GM18873 (cell line): Measurements from ENCODE around the gene MAPK1.
"Not testable (repeated sequence)": the region's sequence is repeated elsewhere in the genome, so short reads cannot be mapped to it uniquely, and the experiment has no call there.

ENCODE experiments used
- ATAC-seq: cut with Tn5 transposase; IDR thresholded peaks from one replicate; pipeline ENCODE4 v1.9.1; 2021; ENCODE audit warnings: mild to moderate bottlenecking, moderate library complexity, moderate number of reproducible peaks; ENCODE audit not compliant: unreplicated experiment, low FRiP score

The MAPK1 gene

DNA sequence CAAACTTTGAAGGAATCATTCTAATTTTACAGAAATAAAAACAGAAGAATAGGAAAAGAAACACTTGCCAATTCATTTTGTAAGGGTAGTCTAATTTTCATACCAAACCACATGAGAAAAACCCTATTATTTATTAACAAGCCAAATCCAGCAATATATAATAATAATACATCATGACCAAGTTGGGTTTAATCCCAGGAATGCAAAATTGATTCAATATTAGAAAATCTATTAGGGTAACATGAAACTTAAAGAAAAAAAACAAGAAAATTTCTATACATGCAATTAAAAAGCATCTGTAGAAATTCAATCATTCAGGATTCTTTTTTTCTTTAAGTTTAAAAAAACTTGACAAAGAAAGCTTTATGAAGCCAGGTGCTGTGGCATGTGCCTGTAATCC, 16.8 kb downstream of the MAPK1 start:
- ATAC-seq, result no peak

- ATAC-seq, result no peak
These were observed 18.0 kb downstream of the MAPK1 start for GRCh38 chr22:21849489-21849888.

DNA sequence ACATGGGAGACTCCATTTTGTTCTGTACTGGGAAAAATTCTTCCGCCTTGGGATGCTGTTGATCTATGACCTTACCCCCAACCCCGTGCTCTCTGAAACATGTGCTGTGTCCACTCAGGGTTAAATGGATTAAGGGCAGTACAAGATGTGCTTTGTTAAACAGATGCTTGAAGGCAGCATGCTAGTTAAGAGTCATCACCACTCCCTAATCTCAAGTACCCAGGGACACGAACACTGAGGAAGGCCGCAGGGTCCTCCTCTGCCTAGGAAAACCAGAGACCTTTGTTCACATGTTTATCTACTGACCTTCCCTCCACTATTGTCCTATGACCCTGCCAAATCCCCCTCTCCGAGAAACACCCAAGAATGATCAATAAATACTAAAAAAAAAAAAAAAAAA, 19.4 kb downstream of the MAPK1 start:
- not testable (repeated sequence) for ATAC-seq

- no peak for ATAC-seq
These were observed 21.6 kb downstream of the MAPK1 start for GRCh38 chr22:21845558-21846453.

- ATAC-seq, result no peak
These were observed 24.5 kb downstream of the MAPK1 start for GRCh38 chr22:21842946-21843345.

DNA sequence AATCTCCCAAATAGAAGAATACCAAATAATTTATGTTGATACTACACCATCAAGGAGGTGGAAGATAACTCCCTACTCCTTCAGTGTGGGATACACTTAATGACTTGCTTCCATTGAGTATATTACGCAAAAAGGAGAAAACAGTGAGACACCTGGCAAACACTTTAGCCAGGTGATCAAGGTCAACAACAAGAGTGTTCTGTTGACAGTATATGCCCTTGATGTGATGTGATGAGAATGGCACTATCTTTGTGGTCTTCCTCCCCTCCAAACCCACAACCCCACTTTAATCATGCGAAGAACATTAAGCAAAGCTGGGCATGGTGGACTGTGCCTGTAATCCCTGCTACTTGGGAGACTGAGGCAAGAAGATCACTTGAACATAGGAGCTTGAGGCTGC, 26.0 kb downstream of the MAPK1 start:
- ATAC-seq, result no peak

GRCh38 chr22:21840236-21840823, 27.1 kb downstream of the MAPK1 start:
- no peak for ATAC-seq

DNA sequence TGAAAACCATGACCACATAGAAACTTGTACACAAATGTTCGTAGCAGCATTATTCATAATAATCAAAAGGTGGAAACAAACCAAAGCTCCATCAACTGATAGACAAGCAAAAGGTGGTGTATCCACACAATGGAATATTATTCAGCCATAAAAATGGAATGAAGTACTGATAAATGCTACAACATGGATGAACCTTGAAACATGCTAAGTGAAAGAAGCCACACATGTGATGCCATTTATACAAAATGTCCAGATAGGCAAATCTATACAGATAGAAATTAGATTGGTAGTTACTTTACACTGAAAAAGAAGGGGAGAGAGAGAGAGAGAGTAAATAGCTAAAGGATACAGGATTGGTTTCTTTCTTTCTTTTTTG, 27.7 kb downstream of the MAPK1 start:
- ATAC-seq, result no peak

GRCh38 chr22:21839104-21839764, 28.2 kb downstream of the MAPK1 start:
- not testable (repeated sequence) for ATAC-seq

DNA sequence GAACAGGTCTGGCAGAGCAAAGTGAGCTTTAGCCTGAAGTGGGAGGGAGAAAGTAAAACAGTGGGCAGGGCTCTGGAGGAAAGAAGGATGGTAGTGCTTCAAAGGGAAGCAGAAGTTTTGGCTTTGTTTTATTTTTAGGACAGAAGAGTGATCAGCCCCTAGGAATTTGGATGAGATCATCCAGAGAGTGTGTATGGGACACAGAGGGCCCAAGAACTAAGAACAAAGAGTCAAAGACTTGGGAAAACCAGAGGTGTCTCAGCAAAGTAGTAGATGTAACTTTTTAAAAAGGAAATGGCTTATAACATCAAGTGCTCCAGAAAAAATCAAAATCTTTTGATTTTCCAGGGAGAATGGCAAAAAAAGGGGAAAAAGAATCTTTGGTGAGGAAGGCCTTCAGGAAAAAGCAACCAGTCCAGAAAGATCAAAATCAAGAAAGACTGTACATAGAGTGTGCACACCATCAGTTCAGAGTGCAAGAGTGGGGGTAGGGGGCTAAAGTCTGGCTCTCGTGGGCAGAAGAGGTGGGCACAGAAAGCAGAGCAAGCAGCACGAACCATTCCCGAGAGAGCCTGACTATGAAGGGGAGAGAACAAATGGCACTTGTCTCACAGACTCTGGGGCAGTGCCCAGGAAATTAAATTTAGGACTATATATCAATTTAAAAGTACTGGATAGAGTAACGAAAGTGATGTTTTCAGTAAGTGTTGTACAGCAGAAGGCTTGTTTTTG, 30.0 kb downstream of the MAPK1 start:
- no peak for ATAC-seq

DNA sequence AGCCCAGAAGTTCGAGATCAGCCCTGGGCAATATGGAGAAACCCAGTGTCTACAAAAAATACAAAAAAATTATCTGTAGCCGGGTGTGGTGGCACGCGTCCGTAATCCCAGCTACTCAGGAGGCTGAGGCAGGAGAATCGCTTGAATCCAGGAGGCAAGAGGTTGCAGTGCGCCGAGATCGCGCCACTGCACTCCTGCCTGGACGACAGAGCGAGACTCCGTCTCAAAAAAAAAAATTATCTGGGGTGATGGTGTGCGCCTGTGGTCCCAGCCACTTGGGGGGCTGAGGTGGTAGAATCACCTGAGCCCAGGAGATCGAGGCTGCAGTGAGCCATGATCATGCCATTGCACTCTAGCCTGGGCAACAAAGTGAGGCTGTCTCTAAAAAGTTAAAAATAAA, 31.0 kb downstream of the MAPK1 start:
- not testable (repeated sequence) for ATAC-seq

- ATAC-seq, result no peak
These were observed 32.1 kb downstream of the MAPK1 start for GRCh38 chr22:21835378-21835777.

DNA sequence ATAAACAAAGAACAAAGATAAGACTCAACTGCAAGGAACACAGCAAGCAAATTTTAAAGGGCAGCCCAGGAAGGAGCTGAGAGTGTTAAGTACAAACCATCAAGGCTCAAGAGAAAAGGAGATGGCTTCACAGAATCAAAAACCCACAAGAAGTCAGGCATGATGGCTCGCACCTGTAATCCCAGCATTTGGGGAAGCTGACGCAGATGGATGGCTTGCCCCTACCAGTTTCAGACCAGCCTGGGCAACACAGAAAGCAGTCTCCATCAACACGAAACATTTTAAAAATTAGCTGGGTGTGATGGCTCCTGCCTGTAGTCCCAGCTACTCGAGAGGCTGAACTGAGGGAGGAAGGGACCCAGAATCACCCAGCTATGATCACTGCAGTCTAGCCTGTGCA, 32.6 kb downstream of the MAPK1 start:
- ATAC-seq, result no peak

DNA sequence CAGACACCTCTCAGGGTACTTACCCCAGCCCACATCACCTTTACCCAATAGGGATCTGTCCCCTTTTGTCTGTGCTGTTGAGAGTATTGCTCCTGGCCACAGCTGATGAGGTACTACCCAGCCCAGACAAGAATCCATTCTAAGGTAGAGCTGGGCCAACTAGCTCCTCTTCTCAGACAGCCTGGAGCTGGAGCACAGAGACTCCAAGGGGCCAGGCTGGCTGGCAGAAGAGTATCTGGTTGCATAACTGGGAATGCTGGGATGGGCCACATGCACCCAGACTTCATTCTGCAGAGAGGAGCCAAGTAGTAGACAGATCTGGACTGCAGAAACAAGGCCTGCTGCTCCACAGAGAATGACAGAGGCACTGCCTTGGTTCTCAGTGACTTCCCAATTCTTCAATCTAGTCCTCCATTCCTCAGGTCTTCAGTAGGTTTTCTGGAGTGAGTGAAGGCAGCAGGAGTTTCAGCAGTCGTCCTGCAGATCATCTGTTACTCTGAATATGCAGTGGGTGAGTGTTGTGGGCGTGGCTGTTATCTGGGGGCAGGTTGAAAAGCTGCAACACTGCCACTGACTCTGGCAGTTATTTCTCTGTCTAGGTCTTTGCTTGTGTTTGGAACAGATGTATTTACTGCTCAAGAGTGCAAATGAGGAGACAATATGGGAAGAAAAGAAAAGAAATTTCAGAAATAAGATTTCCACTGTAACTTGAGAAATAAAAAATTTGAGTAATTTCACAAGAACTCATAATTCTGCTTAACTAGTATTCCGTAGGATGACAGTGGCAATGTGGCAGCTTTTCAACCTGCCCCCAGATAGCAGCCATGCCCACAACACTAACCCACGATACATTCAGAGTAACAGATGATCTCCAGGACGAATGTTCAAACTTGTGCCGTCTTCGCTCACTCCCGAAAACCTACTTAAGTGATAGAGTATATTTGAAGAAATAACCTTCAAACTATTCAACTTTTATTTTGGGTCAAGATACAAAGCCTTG, 34.9 kb downstream of the MAPK1 start:
- ATAC-seq, result no peak

DNA sequence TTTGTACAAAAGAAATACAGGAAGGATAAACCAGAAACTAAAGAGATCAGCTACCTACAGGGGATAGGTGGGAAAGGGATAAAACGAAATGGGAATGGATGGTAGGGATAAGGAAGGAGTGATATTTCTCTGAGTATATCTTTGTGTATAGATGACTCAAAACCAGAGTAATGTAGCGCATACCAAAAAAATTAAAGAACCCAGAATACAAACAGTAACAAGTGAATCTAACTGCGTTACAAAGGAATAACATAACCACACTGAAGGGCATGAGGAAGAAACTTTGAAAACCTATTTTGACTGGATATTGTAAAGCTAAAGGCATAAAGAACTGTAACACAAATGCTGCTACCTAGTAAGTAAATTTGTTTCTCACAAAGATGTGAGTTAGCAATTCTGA, 37.9 kb downstream of the MAPK1 start:
- ATAC-seq, result no peak

- ATAC-seq, result no peak
These were observed 39.2 kb downstream of the MAPK1 start for GRCh38 chr22:21828268-21828638.

DNA sequence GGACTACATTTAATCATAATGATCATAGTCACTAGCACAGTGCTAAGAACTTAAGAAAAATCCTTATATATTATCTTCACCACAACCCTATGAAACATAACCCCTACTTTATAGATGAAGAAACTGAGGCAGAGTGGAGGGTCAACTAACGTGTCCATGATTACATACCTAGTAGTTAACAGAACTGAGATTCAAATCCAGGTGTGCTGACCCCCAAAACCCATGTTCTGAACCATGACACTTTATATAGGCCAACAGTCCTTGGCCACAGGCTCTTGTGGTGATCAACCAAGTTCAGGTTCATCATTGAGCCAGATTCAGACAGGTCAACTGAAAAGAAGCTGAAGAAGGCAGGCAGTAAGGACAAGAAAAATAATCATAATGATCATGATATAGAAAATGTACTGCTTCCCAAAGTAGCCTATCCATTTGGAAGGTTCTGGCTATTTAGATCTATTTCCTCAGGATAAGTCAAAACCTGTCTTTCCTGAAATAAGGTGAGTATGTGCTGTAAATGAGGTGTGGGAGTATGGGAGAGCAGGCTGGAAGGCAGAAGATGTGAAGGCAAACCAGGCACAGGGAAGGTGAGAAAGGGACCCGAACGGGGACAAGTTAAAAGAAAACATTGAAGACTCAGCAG, 39.7 kb downstream of the MAPK1 start:
- no peak for ATAC-seq

DNA sequence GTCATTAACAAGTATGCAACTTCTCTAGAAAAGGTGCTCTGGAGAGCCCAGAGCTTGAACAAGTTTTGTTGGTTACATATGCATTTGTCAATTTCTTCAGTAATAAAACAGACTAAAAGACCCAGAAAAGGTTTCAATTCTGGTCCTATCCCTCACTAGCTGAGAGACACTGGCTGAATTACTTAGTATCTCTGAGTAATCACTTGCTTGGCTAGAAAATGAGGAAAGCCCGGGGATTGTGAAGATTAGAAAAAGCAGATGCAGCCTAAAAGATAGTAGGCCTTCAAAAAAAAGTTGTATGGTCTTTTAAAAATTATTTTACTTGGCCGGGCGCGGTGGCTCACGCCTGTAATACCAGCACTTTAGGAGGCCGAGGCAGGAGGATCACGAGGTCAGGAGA, 41.2 kb downstream of the MAPK1 start:
- ATAC-seq, result no peak

DNA sequence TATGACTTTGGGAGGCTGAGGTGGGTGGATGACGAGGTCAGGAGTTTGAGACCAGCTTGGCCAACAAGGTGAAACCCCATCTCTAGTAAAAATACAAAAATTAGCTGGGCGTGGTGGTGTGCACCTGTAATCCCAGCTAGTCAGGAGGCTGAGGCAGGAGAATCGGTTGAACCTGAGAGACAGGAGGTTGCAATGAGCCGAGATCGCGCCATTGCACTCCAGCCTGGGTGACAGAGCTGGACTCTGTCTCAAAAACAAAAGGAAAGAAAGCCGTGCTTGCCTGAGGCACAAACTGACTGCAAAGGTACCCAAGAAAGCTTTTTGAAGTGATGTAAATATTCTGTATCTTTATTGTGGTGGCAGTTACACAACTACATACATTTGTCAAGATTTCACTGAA, 42.5 kb downstream of the MAPK1 start:
- ATAC-seq, result not testable (repeated sequence)
